Measurements from ENCODE around the gene BEST4.

- TF ChIP-seq CTCF (IDR thresholded peaks at IDR 0.05; ENCODE audit: borderline replicate concordance, extremely low read depth, low read length, poor library complexity, severe bottlenecking) = no peak
- no peak for TF ChIP-seq EZH2 (IDR thresholded peaks at IDR 0.05; ENCODE audit: borderline replicate concordance, low read depth, low read length, severe bottlenecking)
Measured at GRCh38 chr1:44784094-44785028, 3.6 kb downstream of the BEST4 start.

All from DND-41 (cell line).